Measurements from ENCODE around the gene AP1S3. TPM values are rescaled to one million over a fixed set of nuclear protein-coding genes. Genes with fewer than 3 reads are reported as not detected.

AP1S3 gene
- total RNA-seq, 2 experiments from 2014 or later, result 10.7 to 12.8 TPM

DNA sequence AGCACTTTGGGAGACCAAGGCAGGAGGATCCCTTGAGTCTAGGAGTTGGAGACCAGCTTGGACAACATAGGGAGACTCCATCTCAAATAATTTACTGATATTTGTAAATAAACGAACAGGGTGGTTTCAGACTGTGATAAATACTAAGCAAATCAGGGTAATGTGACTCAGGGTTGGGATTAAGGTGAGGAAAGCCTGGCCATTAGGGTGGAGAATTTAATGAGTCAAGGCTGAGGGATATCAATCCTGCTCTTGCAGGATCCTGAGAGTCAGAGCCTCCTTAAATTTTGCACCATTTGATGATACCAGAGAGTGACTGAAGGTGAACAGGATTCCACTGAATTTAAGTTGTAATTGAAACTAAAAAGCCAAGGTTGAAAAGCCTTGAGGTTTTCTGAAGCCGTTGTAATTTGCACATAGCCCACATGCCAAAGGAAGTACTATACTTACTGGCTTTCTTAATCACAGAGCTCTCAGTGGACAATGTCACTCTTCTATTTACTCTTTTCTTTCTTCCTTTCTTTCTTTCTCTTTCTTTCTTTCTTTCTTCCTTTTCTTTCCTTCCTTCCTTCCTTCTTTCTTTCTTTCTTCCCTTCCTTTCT is 28.6 kb upstream of the AP1S3 start:
- CTCF ChIA-PET, result no interaction called here
- Mint-ChIP-seq H3K4me1 (ENCODE audit: low read depth) (peaks cover 21% of the 10 kb centered on the region), H3K9me3 (no peaks in the 10 kb centered on the region), H3K27ac (no peak overlapping the region), H3K36me3 (ENCODE audit: low read depth) (peaks cover 7% of the 10 kb centered on the region), H3K4me3 (no peak overlapping the region), H3K27me3 (ENCODE audit: low read depth) (no peaks in the 10 kb centered on the region)
- no peak for DNase-seq
- intact Hi-C loops (cut with micrococcal nuclease), result no loop called here

DNA sequence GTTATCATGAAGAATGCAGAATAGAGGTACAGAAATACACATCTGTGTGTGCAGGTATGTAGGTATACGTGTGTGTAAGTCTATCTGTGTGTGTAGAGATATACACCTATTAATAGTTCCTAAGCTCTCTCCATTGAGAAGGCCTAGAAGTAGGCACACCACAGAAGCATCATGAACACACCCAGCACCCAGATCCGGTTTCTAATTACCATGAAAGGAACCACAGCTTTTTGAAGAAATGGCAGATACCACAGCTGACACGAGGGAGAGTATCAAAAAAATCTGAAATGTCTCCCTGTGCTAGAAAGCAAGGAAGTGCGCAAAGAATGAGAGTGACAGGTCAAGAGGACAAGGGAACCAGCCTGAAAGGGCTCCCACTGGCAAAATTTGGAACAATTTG is 27.7 kb upstream of the AP1S3 start:
- intact Hi-C loops (cut with micrococcal nuclease), result no loop called here
- Mint-ChIP-seq H3K9me3 (no peaks in the 10 kb centered on the region), H3K36me3 (ENCODE audit: low read depth) (peaks cover 3% of the 10 kb centered on the region), H3K4me1 (ENCODE audit: low read depth) (peaks cover 21% of the 10 kb centered on the region), H3K4me3 (no peak overlapping the region), H3K27me3 (ENCODE audit: low read depth) (no peaks in the 10 kb centered on the region), H3K27ac (no peak overlapping the region)
- CTCF ChIA-PET, result interaction anchor here (0.6 to 1.0 kb wide), 2 partner anchors 24 to 1188 kb away, joined by 3 to 6 read pairs; no protein-coding TSS in a partner anchor
- no peak for DNase-seq

GRCh38 chr2:223863491-223863890 is 26.1 kb upstream of the AP1S3 start:
- intact Hi-C loops (cut with micrococcal nuclease), result no loop called here
- H3K4me3 Mint-ChIP-seq, result no peak overlapping the region

DNA sequence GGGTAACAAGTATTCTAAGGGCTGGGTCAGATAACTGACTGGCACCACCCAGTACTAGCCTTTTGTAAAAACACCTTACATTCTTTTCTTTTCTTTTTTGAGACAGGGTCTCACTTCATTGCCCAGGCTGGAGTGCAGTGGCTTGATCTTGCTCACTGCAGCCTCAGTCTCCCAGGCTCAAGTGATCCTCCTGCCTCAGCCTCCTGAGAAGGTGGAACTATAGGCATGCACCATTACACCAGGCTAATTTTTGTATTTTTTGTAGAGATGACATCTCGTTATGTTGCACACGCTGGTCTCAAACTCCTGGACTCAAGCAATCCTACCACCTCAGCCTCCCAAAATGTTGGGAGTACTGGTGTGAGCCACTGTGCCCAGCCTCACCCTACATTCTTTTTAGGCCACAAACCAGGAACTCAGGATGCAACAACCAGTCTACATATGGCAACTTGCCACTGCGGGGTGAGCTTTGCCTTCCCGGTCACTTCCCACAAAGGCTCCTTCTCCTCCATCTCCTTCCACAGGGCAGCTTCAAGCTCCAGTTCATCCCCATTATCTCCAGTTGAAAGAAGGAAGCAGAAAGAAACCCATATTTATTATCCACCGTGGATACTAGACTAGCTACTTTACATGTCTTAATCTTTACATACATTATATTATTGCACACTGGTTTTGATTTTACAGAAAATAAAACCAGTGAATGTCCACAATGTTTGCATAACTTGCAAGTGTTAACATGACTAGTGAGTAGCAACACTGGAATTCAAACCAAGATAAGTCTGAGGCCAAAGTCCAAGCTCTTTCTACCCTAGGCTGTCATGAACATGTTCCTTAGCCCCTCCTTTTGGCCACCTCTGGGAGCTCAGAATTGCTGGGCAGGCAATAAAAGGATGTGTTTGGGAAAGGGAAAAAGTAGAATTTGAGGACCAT is 23.7 kb upstream of the AP1S3 start:
- CTCF ChIA-PET, result interaction anchor here (0.6 kb wide), 1 partner anchor 138 kb away, joined by 3 read pairs; no protein-coding TSS in a partner anchor
- intact Hi-C loops (cut with micrococcal nuclease), result loop anchor here (2.0 kb wide), 1 partner anchor 132 kb away; no protein-coding TSS in a partner anchor

More at GRCh38 chr2:223863491-223863890, 26.1 kb upstream of the AP1S3 start:
- CTCF ChIA-PET, result interaction anchor here (0.6 to 0.7 kb wide), 2 partner anchors 86 to 962 kb away, joined by 3 to 5 read pairs; no protein-coding TSS in a partner anchor
- H3K4me1 Mint-ChIP-seq (ENCODE audit: low read depth), result peaks cover 21% of the 10 kb centered on the region
- DNase-seq, result no peak
- H3K27ac Mint-ChIP-seq, result no peak overlapping the region
- no peaks in the 10 kb centered on the region for H3K9me3 Mint-ChIP-seq
- H3K27me3 Mint-ChIP-seq (ENCODE audit: low read depth), result no peaks in the 10 kb centered on the region
- no peaks in the 10 kb centered on the region for H3K36me3 Mint-ChIP-seq (ENCODE audit: low read depth)

GRCh38 chr2:223859070-223859469 is 21.7 kb upstream of the AP1S3 start:
- Mint-ChIP-seq H3K4me1 (ENCODE audit: low read depth) (no peaks in the 10 kb centered on the region), H3K36me3 (ENCODE audit: low read depth) (no peaks in the 10 kb centered on the region), H3K4me3 (no peak overlapping the region), H3K27me3 (ENCODE audit: low read depth) (no peaks in the 10 kb centered on the region), H3K9me3 (no peaks in the 10 kb centered on the region), H3K27ac (no peak overlapping the region)
- intact Hi-C loops (cut with micrococcal nuclease), result no loop called here
- no peak for DNase-seq
- CTCF ChIA-PET, result no interaction called here

More for the DNA sequence above, 23.7 kb upstream of the AP1S3 start:
- Mint-ChIP-seq H3K4me3 (no peak overlapping the region), H3K4me1 (ENCODE audit: low read depth) (peaks cover 14% of the 10 kb centered on the region), H3K27me3 (ENCODE audit: low read depth) (no peaks in the 10 kb centered on the region), H3K27ac (no peak overlapping the region), H3K36me3 (ENCODE audit: low read depth) (no peaks in the 10 kb centered on the region), H3K9me3 (no peaks in the 10 kb centered on the region)
- DNase-seq, result no peak

DNA sequence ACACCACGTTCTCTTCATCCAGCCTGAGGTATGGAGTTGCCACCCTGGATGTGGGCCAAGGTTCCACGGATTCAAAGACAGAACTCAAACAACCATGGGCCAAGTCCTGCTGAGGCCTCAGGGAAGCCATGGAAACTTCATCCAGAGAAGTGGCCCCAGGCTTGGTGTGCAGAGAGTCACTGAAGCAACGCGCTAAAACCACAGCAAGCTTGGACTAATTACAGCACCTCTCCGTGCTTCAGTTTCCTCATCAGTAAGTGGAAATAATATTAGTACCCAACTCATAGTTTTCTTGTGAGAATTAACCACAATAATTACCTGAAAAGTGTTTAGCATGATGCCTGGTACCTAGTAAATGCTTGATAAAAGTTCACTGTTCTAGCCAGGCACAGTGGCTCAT is 19.2 kb upstream of the AP1S3 start:
- Mint-ChIP-seq H3K27ac (no peak overlapping the region), H3K4me1 (ENCODE audit: low read depth) (peaks cover 2% of the 10 kb centered on the region), H3K9me3 (no peaks in the 10 kb centered on the region), H3K4me3 (no peak overlapping the region), H3K27me3 (ENCODE audit: low read depth) (no peaks in the 10 kb centered on the region), H3K36me3 (ENCODE audit: low read depth) (no peaks in the 10 kb centered on the region)
- CTCF ChIA-PET, result no interaction called here
- DNase-seq, result no peak
- intact Hi-C loops (cut with micrococcal nuclease), result no loop called here

DNA sequence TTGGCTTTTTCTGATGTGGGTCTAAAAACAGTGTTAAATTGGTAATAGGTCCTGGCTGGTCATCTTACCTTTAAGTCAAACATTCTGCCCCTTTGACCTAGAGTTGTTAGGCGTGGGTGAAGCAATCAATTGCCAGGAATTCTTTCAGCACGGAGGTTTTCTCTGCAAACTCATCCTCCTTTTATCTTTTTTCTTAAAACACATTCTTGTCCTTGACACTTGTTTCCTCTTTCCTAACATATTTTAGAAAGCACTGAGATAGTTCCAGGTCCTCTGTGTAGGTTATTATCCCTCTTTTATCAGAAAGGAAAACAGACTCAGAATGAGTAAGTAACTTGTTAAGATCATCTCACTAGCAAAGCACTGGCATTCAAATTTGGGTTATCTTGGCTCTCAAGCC is 18.6 kb upstream of the AP1S3 start:
- Mint-ChIP-seq H3K27me3 (ENCODE audit: low read depth) (no peaks in the 10 kb centered on the region), H3K9me3 (peaks cover 1% of the 10 kb centered on the region), H3K4me3 (no peak overlapping the region), H3K27ac (no peak overlapping the region), H3K4me1 (ENCODE audit: low read depth) (peaks cover 8% of the 10 kb centered on the region), H3K36me3 (ENCODE audit: low read depth) (peaks cover 3% of the 10 kb centered on the region)
- no peak for DNase-seq
- CTCF ChIA-PET, result no interaction called here
- intact Hi-C loops (cut with micrococcal nuclease), result no loop called here

DNA sequence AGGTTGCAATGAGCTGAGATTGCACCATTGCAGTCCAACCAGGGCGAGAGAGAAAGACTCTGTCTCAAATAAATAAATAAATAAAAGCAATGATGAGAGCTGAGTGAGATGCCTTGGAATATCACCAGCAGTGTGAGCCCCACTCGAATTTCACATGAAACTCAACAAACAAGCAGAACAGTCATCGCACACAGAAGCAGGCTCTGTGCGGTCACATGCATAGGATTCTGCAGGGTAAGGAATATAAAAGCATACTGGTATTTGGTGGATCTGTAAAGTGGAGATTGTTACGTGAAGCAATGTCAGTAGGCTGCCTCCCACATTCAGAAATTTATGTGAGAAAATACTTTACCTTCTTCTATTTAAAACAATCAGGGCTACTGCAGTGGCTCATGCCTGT is 18.0 kb upstream of the AP1S3 start:
- H3K4me1 Mint-ChIP-seq (ENCODE audit: low read depth), result peaks cover 10% of the 10 kb centered on the region
- intact Hi-C loops (cut with micrococcal nuclease), result no loop called here
- DNase-seq, result no peak
- peaks cover 3% of the 10 kb centered on the region for H3K9me3 Mint-ChIP-seq
- H3K27me3 Mint-ChIP-seq (ENCODE audit: low read depth), result no peaks in the 10 kb centered on the region
- CTCF ChIA-PET, result no interaction called here
- no peak overlapping the region for H3K4me3 Mint-ChIP-seq
- H3K27ac Mint-ChIP-seq, result no peak overlapping the region
- peaks cover 7% of the 10 kb centered on the region for H3K36me3 Mint-ChIP-seq (ENCODE audit: low read depth)

DNA sequence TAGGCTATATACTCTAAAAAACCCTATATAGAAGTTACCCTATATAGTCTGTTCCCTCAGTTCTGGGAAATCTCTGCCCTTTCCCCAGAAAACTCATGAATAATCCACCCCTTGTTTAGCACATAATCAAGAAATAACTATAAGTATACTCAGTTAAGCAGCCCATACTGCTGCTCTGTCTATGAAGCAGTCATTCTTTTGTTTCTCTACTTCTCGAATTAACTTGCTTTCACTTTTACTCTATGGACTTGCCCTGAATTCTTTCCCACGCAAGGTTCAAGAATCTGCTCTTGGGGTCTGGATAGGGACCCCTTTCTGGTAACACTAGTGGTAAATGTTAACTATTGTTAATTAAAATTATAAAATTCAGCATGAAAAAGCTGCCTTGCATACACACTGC is 17.4 kb upstream of the AP1S3 start:
- CTCF ChIA-PET, result no interaction called here
- Mint-ChIP-seq H3K9me3 (peaks cover 4% of the 10 kb centered on the region), H3K4me3 (no peak overlapping the region), H3K27ac (no peak overlapping the region), H3K36me3 (ENCODE audit: low read depth) (peaks cover 8% of the 10 kb centered on the region), H3K4me1 (ENCODE audit: low read depth) (peaks cover 10% of the 10 kb centered on the region), H3K27me3 (ENCODE audit: low read depth) (no peaks in the 10 kb centered on the region)
- DNase-seq, result no peak
- intact Hi-C loops (cut with micrococcal nuclease), result no loop called here

GRCh38 chr2:223853425-223853837 is 16.0 kb upstream of the AP1S3 start:
- H3K27ac Mint-ChIP-seq, result no peak overlapping the region
- H3K9me3 Mint-ChIP-seq, result peaks cover 12% of the 10 kb centered on the region
- intact Hi-C loops (cut with micrococcal nuclease), result no loop called here
- no peak overlapping the region for H3K4me3 Mint-ChIP-seq
- DNase-seq, result no peak
- H3K36me3 Mint-ChIP-seq (ENCODE audit: low read depth), result peaks cover 17% of the 10 kb centered on the region
- peaks cover 10% of the 10 kb centered on the region for H3K4me1 Mint-ChIP-seq (ENCODE audit: low read depth)
- H3K27me3 Mint-ChIP-seq (ENCODE audit: low read depth), result no peaks in the 10 kb centered on the region
- CTCF ChIA-PET, result no interaction called here

GRCh38 chr2:223852281-223852795 is 15.0 kb upstream of the AP1S3 start:
- intact Hi-C loops (cut with micrococcal nuclease), result no loop called here

DNA sequence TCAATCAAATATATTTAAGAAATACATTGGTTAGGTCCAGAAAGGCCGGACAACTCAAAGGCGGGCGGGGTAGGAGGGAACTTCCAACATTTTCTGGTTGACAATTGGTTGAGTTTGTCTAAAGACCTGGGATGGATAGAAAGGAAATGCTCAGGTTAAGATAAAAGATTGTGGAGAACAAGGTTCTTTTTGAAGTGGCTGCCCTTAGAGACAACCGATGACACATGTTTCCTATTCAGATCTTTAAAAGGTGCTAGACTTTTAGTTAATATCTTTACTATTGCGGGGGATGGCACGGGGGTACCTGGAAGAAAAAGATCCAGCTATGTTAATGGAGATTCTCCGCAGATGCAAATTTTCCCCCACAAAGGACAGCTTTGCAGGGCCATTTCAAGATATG is 10.0 kb upstream of the AP1S3 start:
- DNase-seq, result no peak
- Mint-ChIP-seq H3K4me1 (ENCODE audit: low read depth) (peaks cover 10% of the 10 kb centered on the region), H3K4me3 (no peak overlapping the region), H3K27ac (no peak overlapping the region), H3K9me3 (peaks cover 12% of the 10 kb centered on the region), H3K27me3 (ENCODE audit: low read depth) (no peaks in the 10 kb centered on the region), H3K36me3 (ENCODE audit: low read depth) (peaks cover 17% of the 10 kb centered on the region)
- CTCF ChIA-PET, result no interaction called here
- intact Hi-C loops (cut with micrococcal nuclease), result no loop called here

More at GRCh38 chr2:223852281-223852795, 15.0 kb upstream of the AP1S3 start:
- Mint-ChIP-seq H3K36me3 (ENCODE audit: low read depth) (peaks cover 17% of the 10 kb centered on the region), H3K4me3 (no peak overlapping the region), H3K4me1 (ENCODE audit: low read depth) (peaks cover 10% of the 10 kb centered on the region), H3K27me3 (ENCODE audit: low read depth) (no peaks in the 10 kb centered on the region), H3K9me3 (peaks cover 12% of the 10 kb centered on the region), H3K27ac (no peak overlapping the region)
- CTCF ChIA-PET, result interaction anchor here (0.7 kb wide), 1 partner anchor 109 kb away, joined by 3 read pairs; no protein-coding TSS in a partner anchor
- no peak for DNase-seq

Measured in activated naive CD4-positive, alpha-beta T cell treated with anti-CD3 and anti-CD28 coated beads for 36 hours (primary cell).